ENCODE data around the gene ZHX3.

Gene ZHX3

DNA sequence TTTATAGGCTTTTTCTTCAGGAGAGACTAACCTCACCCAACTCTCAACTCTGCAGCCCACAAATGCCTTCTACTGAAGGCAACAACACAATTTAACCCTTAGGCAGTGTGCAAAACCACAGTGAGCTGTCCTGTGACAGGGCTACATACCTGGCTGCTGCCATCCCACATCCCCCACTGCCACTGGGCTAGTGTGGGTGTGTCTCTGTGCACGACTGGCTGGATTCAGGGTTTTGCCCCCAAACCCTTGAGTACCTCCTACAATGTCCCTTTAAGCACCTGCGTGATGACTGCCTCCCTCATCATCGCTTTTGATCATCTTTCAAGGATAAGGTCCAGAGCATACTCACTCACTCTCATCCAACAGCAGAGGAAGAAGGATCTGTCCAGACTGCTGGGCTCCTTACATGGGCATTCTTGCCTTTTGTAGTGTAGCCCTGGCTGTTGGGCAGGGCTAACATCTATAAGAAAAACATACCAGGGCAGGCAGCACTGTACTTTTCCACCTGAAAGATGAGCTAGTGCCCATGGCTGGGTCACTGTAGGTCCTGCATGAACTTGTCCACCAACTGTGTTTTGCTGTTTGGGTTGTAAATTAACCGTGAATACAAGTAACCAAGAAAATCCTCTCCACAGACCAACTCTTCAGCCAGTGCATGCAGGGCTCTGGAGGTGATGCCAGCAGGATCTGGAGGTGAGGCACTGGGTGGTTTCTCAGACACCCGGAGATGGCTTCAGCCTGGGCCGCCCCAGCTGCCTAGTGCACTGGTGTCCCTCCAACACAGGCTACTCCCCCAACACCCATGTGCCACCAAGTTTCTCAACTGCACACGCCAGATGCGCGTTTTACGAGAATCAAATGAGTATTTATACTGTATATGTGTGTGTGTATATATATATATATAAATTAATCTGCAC lies 135.0 kb downstream of the ZHX3 start:
- no peak for DNase-seq

- no peak for DNase-seq
These were observed 136.0 kb downstream of the ZHX3 start for GRCh38 chr20:41181567-41181966.

DNA sequence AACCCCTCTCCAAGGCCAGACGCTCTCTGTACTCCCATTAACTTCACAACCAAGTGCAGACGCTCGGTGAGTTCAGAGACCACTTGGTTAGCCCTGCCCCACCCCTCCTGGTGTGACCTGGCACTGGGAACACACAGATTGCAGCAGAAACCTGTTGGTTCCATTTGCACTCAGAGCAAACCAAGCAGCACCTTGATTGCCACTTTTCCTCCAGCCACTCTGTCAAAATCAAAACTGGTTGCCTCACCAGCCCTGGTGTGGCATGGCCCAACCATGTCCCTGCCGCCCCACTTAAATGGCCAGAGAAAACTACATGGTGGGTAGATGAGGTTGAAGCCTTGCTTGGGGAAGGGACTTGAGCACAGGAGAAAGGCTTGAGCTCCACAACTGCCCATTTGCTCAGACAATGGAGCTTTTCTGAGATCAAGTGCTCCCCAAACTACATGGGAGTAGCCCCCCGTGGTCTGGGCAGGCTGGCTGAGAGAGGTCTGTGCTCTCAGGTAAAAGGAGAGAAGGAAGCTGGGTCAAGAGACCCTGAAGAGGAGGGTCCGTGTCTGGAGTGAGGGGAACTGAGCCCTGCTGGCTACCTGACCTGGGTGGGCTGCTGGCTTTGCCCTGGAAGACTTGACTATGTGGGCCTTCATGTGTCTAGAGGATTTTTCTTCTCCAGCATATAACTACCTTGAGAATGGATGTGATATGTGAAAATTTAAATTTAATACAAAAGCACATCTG lies 136.8 kb downstream of the ZHX3 start:
- no peak for DNase-seq

- no peak for DNase-seq
These were observed 137.6 kb downstream of the ZHX3 start for GRCh38 chr20:41179961-41180360.

GRCh38 chr20:41178904-41179432 lies 138.6 kb downstream of the ZHX3 start:
- DNase-seq, result no peak

DNA sequence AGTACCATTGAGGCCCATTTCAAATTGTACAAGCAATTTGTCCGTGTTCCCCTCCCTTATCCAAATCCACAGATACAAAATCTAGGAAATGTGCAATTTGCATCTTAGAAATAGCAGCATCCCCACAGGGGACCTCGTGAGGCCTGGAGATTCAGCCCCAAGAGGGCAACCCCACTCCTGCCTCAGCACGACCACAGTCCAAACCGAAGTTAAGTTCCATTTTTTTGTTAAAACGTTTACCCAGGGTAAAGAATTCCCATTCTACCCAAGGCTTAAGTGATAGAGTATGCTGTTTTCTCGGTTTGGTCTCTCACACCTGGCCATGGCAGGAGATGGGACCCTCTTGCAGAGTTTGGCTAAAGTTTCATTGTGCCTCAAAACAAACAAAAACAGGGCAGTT lies 139.0 kb downstream of the ZHX3 start:
- DNase-seq, result no peak

DNA sequence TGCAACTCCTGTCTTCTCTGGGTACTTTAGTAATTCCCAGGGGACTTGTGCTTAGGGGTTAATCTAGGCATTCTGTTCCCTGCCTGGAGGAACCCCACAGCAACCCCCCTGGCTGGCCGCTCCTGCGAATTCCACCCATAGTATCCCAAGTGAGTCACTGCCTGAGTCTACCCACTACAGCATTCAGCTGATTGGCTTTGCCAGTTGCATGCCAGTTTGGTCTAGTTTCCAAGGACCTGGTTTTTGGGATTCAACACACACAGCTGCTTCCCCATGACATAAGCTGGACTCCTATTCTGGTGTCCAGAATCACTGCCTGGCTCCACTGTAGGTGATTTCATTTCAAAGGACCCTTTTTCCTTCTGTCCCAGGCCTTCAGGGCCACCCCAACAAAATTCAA lies 139.9 kb downstream of the ZHX3 start:
- DNase-seq, result peak; percentile 82

DNA sequence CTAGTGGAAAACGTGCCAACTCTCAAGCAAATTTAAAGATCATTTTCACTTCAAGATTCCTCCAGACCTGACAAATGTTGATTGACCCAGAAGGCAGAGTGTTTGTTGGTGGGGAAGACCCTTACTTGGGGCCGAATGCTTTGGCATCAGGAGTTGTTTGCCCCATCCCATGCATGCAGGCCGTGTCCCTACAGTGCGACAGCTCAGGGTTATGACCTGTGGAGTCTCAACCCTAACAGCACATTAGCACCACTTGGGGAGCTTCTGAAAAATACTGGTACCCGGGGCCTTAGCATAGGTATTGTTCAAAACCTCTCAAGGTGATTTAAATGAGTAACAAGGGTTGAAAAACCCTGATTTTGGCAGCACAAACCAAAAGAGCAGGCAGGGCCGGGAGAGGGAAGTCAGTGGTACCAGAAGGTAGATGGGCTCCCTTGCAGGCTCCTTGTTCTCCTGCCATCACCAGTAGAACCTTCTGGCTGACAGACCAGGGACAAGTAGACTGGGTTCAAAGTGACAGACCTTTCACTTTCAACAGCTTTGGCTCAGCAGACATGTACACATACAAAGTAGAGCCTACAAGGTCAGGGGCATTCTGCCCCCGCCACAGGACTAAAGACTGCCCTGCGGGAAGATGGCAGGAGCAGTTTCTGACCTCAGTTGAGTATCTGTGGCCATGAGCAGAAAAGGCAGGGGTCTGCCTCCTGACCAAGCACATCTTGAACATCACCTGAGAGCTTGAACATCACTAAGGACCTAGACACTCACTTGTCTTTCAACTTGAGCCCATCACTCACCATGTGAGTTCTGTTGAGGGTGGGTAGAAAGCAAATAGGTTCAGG lies 140.6 kb downstream of the ZHX3 start:
- no peak for DNase-seq

- DNase-seq, result no peak
These were observed 141.7 kb downstream of the ZHX3 start for GRCh38 chr20:41175727-41176330.

GRCh38 chr20:41175201-41175651 lies 142.3 kb downstream of the ZHX3 start:
- DNase-seq, result no peak

GRCh38 chr20:41174782-41175181 lies 142.7 kb downstream of the ZHX3 start:
- no peak for DNase-seq

DNA sequence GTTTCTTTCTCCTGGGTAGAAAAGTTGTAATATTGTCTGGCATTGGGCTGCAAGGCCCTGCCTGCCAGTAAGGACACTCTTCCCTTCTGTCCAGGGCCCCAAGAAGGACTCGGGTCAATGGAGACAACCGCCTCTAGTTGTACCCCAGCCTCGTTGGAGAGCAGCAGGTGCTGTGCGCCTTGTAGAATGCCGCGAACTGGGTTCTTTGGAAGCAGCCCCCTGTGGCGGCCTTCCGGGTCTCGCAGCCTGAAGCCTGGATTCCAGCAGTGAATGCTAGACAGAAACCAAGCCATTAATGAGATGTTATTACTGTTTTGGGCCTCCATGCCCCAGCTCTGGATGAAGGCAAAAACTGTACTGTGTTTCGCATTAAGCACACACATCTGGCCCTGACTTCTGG lies 143.2 kb downstream of the ZHX3 start:
- no peak for DNase-seq

DNA sequence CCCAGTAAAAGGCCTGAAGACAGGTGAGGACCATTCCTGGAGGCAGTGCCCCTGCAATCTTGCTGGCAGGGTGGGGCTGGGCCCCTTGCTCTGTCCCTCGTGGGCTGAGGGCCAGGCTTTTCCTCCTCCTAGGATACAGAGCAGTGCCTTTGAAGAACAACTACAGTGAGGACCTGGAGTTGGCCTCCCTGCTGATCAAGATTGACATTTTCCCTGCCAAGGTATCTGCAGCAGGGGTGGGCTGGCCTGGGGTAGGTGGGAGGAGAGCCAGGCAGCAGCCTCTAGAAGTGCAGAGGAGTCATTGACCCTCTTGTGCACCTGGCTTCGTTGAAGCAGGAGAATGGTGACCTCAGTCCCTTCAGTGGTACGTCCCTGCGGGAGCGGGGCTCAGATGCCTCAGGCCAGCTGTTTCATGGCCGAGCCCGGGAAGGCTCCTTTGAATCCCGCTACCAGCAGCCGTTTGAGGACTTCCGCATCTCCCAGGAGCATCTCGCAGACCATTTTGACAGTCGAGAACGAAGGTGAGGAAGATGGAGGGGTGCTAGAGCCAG lies 143.7 kb downstream of the ZHX3 start:
- no peak for DNase-seq

DNA sequence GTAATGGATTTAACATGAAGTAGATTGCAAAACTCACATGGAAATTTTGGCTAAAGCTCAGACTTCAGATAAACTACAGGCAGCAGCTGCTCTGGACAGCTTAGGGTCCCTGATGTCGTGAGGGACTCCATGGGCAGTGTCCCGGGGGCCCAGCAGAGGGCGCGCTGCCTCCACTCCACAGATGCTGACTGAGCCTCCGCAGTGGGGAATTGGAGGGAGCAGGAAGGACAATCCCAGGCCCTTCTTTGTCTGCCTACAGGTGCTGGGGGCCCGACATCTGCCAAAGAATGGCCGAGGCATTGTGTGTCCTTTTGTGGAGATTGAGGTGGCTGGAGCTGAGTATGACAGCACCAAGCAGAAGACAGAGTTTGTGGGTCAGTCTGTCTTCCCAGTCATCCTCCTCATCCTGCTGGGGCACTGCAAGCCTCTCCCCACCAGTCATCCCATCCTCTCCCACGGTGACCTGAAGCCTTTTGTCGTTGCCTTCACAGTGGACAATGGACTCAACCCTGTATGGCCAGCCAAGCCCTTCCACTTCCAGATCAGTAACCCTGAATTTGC lies 144.3 kb downstream of the ZHX3 start:
- peak; percentile 18 for DNase-seq

DNA sequence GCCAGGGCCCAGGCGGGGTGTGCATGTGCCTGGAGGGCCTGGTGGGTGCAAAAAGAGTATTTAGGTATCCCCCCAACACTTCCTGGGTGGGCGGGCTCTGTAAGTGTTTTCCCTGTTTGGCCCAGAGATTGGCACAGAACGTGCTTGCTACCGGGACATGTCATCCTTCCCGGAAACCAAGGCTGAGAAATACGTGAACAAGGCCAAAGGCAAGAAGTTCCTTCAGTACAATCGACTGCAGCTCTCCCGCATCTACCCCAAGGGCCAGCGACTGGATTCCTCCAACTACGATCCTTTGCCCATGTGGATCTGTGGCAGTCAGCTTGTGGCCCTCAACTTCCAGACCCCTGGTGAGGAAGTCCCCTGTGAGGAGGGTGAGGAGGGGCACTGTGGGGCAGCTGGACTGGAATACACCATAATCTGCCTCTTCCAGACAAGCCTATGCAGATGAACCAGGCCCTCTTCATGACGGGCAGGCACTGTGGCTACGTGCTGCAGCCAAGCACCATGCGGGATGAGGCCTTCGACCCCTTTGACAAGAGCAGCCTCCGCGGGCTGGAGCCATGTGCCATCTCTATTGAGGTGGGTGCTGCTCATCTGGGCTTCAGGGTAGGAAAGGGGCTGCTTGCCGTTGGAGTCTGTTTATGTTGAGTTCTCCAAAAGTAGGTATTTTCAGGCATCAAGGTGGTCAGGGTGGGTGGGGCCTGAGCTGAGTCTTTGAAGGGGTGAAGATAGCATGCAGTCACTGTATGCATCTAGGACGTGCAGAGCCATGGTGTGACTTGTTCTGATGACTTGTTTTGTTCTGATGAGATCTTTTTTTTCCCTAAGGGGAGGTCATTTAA lies 145.0 kb downstream of the ZHX3 start:
- DNase-seq, result no peak

GRCh38 chr20:41171736-41172295 lies 145.7 kb downstream of the ZHX3 start:
- DNase-seq, result no peak

DNA sequence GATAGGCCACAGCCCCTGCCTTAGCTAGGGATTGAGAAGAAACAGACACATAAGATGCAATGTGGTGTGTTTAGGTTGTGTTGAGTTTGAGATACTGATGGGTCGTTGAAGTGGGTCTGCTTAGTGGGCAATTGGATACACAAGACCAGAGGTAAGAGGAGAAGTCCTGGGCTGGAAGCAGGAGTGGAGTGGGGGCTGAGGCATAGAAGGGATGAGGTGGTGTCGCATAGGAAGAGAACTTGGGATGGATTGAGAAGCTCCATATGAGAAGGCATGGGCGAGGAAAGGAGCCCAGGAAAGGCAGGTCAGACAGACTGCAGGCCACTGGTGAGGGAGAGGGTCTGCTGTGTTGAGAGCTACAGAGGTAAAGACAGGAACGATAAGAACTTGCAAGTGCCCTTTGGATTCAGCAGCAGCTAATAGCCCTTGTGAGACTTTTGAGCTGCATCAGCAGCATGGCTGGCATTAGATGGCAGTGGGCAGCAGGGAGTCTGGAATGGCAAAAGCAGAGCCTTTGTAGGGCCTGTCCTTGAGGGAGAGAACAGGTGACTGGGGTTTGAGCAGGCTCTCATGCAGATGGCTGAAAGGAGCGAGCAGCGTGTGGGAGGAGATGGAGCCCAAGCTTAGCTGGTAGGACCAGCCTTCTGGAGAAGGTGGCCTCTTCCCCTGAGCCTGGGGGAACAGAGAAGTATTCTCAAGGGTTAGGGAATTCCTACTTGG lies 147.0 kb downstream of the ZHX3 start:
- DNase-seq, result no peak

GRCh38 chr20:41169791-41170351 lies 147.7 kb downstream of the ZHX3 start:
- DNase-seq, result no peak

DNA sequence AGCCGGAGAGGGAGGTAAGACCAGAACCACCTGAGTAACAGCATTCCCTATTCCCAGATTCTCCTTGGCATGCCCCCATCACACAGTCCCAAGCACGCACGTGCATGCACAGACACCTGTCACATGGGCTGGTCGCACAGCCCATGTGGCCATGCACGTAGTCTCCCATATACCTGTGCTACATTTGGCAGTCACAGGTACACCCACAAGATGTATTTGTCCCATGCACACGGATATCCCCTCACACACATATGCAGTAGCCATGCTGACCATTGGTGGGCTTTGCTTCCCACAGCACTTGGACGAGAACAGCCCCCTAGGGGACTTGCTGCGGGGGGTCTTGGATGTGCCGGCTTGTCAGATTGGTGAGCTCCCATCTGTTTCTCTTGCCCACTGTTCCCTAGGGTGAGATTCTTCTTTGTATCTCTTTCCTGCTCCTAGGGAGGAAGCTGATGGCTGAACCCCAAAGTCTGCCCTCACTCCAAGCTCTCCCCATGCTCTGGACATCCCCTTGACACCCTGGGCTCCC lies 148.3 kb downstream of the ZHX3 start:
- no peak for DNase-seq

Measured in amniotic stem cell (primary cell).